Renal pelvis (tissue), 4 donors: ENCODE results near the gene LATS1. TPM values are rescaled to one million over a fixed set of nuclear protein-coding genes. Genes with fewer than 3 reads are reported as not detected.
A peak's percentile ranks its signal among the peaks of the same experiment; 100 is the strongest.
"Not testable (repeated sequence)": the region's sequence is repeated elsewhere in the genome, so short reads cannot be mapped to it uniquely, and the experiment has no call there.

Experiments
- DNase-seq: peaks from one replicate; pipeline ENCODE4 v3.0.0-alpha.2; 2013
- polyA plus RNA-seq, 3 donors: library from polyadenylated mRNA; unstranded; fragments of 120-200 nt; gene quantifications; one replicate each; pipeline ENCODE4 v1.2.1, GENCODE V29; 2013; ENCODE audit not compliant: insufficient read length in 3 of 3

The LATS1 gene
- polyA plus RNA-seq, 3 donors, result 25.2 to 31.7 (median 30.7) TPM

DNA sequence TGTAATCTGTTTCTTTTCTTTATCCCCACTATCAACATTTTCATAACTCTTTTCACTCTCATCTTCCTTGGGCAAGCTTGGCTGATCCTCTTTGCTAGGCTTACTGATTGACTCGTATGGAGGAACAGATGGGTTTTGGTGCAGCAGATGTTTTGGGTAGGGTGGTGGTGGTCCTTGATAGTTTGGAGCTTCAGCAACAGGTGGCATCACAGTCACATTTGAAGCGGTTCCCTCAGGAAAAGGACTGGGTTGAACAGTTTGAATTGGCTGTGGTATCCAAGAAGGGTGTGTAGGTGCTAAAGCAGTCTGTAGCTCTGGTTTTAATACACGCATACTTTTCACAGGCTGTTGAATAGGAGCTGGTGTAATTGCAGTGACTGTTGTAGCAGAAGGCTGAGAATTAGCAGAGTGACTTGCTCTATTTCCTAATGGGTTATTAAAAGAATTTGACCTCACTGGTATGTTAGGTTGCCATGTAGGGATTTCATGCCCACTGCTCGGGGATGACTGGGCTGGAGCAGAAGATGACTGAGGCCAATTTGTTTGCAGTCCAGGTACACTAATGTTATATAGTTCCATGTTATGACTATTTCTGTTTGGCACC lies 34.5 kb downstream of the LATS1 start:
- no peak for DNase-seq

DNA sequence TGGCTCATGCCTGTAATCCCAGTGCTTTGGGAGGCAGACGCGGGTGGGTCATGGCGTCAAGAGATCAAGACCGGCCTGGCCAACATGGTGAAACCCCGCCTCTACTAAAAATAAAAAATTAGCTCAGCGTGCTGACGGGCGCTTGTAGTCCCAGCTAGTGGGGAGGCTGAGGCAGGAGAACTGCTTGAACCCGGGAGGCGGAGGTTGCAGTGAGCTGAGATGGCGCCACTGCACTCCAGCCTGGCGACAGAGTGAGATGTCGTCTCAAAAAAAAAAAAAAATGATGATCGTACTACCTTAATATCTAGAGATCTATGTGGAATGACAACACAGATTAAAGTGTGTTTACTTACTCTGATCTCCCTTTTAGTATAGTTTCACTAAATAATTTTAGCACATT lies 36.1 kb downstream of the LATS1 start:
- not testable (repeated sequence) for DNase-seq

DNA sequence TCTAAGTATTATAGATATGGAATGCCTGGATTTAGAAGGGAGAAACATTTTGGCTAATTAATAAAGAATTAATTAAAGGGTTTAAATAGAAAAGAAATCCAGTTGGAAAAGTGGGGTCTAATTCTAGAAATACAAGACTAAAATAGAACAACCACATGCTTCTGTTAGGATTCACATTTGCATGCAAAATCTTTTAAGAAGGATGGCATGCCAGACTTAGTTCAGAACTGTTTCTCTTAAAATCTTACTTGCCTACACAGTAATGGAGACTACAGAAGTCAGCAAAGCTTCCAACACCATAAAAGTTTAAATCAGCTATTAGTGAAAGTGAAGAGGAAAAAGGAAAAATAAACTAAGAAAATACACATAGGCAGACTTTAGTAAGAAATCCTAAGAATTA lies 36.7 kb downstream of the LATS1 start:
- no peak for DNase-seq

DNA sequence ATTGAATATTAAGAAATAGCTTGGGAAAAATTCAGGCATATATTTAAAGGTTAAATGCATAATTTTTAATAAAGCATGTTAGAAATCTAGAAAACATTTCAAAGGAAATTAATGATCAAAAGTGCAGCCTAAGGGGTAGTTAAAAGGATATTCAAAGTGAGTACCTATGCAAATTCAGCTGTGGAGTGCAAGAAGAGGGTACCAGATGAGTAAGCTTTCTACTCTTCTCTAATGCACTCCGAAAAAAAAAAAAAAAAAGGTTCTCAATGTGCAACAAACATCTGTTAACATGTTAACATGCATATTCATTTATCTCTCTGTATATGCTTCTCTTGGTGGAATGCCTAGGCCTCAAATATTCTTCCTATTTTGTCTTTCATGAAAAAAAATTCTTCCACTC lies 37.4 kb downstream of the LATS1 start:
- no peak for DNase-seq

DNA sequence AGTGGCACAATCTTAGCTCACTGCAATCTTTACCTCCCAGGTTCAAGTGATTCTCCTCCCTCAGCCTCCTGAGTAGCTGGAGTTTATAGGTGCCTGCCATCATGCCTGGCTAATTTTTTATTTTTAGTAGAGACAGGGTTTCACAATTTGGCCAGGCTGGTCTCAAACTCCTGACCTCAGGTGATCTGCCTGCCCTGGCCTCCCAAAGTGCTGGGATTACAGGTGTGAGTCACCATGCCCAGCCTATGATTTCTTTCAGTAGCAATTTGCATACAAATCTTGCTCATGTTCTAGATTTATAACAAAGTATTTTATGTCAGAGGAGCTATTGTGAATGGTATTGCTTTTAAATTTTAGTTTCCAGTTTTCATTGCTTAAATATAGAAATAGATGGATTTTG lies 45.6 kb downstream of the LATS1 start:
- DNase-seq, result not testable (repeated sequence)

DNA sequence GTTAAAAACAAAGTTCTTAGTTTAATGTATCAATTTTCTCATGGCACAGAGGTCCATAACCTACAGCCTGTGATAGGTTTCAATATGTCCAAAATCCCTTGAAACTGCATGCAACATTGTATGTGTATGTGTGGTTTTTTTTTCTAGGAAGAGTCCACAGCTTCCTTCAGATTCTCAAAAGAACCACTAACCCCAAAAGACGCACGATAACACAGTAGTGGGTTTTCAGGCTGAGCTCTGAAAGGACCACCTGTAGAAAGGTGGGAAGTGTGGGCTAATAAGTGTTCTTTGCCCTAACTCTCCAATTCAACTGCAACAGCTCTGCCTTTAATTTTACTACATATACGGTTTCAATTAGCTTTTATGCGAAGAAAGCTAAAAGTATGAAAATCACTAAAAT lies 57.9 kb downstream of the LATS1 start:
- DNase-seq, result no peak

DNA sequence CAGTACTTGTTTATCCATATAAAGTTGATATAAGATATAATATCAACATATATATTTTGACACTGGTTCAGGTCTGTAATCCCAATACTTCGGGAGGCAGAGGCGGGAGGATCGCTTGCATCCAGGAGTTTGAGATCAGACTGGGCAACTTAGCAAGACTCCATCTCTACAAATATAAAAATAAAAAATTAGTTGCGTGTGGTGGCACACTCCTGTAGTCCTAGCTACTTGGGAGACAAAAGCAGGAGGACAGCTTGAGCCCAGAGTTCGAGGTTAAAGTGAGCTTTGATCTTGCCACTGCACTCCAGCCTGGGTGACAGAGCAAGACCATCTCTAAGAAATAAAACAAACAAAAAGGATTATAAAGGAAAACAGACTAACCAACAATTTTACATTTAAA lies 60.5 kb downstream of the LATS1 start:
- no peak for DNase-seq

DNA sequence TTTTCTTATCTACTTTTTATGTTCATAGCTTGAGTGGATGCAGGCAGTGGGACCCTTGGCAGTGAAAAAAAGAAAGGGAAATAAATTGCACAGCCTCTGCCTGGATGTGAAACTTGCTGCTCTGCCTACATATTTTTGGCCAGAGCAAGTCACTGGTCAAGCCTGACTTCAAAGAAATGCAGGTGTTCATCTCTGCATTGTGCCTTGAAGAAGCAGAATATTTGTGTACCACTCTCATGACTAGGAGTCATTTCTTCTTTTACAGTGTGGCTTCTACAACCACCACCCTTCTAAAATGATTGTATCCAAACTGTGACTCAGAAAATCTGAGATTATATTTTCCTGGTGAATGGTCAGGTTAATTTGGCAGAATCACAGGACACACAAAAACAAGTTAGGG lies 66.8 kb downstream of the LATS1 start:
- DNase-seq, result no peak

DNA sequence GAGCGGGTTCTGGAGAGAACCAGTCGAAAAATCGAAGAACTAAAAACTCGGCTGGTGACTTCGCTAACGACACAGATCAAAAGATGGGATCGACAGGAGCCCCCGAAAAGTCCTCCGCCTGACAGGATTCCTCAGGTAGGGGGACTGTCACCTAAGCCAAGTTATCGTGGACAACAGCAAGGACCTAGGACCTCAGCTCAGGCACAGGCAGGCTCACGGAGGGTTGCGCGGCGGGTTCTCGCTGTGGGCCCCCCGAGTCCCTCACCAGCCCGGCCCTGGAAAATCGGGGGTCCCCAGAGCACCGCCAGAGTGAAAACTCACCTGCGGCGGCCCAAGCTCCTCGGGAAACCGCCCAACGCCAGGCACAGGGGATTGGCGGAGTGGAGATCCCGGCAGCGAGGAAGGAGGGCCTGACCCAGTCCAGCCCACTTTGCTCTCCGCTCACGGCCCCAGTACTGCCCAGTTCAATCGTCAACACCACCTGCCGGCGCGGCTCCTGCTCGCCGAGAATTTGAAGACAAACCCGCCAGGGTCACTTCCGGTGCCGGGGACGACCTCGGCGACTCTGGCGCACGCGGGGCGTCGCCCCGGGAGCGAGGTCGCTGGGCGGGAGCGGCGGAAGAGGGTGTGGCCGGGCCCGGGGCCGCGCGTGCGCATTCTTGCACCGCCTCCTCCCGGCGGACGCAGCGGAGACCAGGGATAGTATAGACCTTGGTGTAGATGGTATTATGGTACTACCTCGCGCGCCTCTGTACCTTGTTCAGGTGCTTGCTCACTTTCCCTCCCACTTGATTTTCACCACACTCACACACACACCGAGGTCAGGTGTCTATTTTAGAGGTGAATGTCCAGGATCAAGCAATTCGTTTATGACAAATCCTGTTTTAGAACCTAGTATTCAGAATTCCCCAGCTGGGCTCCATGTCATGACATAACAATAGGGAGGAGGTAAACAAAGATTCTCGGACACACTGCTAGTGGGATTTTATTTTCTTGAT lies 69.5 kb downstream of the LATS1 start, which contains the start of gene KATNA1:
TSS of gene KATNA1 (minus strand) at position 567 of the 998 bp plus-strand sequence. CDS start 10,167 bp downstream, outside the sequence.
- peak; percentile 74 for DNase-seq

DNA sequence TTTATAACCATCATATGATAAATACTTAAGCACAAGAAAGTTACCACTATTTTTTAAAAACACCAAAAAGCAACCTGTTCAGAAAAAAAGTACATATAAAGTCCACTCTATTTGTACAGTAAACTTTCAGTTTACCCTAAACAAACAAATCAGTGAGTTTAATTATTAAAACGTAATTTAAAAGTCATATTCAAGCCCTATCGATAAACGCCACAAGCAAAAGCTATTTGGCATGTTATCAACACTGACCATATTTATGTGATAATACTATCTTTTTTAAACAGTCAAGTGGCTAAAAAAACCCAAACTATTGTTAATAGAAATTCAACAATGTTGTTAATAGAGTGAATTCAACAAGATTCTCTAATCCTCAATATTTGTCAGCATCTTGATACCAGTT lies 71.3 kb downstream of the LATS1 start:
- DNase-seq, result no peak

DNA sequence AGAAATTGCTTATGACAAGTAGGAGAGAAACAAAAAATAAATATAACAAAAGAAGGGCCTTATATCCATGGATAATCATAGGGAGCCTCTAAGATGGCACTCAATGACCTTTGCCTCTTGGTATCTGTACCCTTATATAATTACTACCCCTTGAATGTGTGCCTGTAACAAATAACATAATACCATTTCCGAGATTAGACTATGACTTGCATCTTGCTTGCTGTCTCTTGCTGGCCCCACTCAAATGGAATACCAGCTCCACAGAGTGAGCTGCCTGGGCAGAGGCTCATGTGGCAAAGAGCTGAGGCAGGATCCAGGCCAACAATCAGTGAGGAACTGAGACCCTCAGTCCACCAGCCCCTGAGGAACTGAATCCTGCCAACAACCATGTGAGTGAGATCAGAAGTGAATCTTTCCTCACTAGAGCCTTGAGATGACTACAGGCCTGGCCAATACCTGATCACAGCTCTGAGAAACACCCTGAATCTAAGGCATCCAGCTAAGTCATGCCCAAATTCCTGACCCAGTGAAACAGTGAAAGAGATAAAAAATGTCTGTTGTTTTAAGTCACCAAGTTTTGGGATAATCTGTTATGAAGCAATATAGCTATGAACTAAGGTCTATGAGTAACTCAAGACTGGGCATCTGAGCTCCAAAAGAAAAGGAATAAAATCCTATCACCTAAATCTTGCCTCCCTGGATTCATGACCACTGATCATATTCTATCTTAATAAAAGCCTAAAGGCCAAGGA lies 74.9 kb downstream of the LATS1 start:
- DNase-seq, result no peak

DNA sequence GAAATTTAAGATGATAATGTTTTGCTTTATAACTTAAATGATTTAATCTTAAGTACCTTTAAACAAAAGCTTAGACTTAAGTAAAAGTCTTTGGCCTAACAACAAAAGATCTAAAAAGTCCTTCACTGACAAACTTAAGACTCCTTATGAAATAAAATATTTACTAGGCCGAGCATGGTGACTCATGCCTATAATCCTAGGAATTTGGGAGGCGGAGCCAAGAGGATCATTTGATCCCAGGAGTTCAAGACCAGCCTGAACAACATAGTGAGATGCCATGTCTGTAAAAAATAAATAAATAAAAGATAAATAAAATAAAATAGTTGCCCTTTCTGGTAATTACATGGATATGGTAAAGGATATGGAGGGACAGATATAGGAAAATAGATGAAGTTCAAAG lies 81.8 kb downstream of the LATS1 start:
- DNase-seq, result no peak

DNA sequence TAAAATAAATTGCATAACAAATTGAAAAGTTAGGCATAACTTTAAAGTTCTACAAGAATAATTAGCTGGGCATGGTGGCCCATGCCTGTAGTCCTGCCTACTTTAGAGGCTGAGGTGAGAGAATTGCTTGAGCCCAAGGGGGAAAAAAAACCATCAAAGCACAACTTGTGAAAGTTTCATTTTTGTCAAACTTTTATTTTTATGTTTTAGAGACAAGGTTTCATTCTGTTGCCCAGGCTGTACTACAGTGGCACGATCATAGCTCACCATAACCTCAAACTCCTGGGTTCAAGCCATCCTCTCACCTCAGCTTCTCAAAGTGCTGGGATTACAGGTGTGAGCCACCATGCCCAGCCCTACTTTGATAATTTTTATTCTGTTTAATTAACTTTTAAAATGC lies 83.6 kb downstream of the LATS1 start:
- no peak for DNase-seq

DNA sequence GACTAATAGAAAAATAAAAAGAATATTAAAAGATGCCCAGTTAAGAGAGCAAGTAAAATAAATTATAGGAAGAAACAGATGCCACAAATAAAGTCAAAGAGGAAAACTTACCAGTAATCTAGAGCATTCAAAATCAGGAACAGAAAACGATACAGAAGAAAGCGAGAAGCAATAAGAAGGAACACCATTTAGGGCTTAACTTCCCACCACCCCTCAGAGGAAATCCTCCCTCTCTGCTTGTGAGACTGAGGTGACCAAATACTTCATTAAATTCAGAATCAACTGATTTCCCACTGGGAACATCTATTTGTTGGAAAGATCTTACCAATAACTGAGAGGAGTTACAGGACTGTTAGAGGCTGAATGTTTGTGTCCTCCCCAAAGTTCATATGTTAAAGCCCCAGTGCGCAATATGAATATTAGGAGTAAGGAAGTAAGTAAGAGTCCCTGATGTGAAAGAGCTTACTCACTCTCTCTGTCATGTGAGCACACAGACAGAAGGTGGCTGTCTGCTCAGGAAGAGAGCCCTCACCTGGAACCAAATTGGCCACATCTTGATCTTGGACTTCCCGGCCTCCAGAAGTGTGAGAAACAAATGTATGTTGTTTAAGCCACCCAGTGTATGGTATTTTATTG lies 88.9 kb downstream of the LATS1 start:
- DNase-seq, result no peak

DNA sequence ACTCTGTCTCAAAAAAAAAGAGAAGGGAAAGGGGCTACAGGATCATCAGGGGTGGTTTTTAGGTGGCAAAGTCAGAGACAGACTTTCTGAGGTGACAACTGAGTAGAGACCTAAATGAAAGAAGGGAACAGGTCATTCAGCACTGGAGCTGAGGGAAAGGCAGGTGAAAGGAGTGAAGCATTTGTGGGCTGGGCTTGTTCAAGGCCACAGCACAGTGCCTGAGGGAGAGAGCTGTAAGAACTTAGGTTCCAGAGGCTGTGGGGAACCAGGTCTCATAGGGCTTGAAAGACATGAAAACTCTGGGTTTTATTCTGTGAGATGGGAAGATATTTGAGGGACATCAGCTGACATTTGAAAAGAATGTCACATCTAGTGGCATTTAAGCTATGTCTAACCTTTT lies 90.2 kb downstream of the LATS1 start:
- no peak for DNase-seq

DNA sequence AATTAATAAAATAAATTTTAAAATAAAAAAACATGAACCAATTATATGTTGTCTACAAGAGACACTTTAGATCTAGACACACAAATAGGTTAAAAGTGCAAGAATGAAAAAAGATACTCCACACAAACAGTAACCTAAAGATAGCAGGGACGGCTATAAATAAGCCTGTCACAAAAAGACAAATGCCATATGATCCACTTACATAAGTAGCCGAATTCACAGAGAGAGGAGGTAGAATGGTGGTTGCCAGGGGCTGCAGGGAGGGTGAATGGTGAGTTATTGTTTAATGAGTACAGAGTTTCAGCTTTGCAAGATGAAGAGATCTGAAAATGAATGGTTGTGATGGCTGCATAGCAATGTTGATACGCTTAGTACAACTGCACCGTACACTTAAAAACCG lies 102.1 kb downstream of the LATS1 start:
- no peak for DNase-seq

DNA sequence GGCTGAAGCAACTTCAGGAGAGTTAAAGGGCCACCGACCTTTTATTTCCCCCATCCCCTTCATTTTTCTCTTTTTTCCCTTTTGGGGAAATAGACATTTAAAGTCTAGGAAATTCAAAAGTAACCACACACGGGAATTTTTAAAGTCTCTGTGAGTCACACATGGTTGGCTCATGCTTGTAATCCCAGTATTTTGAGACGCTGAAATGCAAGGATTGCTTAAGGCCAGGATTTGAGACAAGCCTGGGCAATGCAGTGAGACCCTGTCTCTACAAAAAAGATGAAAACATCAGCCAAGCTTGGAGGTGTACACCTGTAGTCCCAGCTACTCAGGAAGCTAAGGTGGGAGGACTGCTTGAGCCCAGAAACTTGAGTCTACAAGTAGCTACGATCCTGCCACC lies 103.6 kb downstream of the LATS1 start:
- DNase-seq, result no peak

DNA sequence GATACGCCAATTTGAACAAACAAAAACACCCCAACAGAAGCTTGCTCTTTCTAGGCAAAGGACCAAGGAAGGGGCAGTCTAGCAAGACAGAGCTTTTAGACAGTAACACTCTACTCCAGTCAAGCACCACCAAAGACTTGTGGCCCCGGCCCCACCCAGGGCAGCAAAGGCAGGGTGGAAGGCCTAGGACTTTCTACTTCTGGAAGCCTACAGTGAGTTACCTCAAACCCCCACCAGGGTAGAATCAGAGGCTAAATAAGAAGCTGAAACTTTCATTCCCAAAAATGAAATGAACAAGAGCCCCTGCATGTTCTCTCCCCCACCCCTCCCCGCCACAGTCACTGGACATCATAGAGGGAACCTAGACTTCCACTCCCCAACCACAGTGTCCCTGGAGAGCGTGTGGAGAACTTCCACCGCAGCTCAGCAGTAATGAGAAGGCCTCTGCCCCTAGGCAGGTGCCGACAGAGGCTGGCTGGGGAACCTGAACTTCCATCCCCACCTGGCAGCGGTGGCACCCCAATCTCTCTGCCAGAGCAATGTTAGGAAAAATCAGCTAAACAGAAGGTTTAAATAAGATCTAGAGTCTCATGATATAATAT lies 109.4 kb downstream of the LATS1 start:
- no peak for DNase-seq
